ENCODE results near the gene APEH. TPM values are rescaled to one million over a fixed set of nuclear protein-coding genes. Genes with fewer than 3 reads are reported as not detected.

The APEH gene
- total RNA-seq, 1 experiment from 2014 or later: 236 TPM

DNA sequence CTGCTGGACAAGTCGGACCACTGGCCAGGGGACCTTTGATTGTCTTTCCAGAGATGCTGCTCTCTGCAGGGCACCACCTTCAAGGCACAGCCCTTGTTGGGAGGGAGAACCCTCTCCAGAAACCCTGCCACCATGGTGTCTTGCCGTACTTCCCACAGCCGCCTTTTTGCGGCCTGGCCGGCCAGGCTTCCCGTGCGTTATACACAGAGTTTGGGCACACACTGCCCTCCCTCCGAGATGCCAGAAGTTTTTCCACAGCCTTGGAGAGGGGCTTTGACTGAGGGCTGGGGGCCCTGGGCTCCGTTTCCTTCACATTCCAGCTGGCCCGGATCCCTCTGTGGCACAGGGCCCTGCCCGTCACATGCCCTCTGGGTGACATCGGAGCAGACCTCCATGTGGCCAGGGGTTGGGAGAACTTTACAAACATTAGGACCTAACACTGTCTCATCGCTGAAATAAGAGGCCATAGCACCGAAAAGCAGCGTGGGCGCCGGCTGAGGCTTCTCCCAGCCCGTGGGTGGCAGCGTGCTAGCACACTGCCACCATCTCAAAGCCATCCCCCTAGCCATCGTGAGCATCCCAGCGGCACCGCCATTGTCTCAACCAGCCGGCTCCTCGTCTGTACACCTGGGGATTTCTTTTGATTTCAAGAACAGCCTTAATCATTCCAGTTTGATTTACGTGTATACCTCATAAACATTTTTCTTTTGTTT is 6.3 kb upstream of the APEH start:
- Histone ChIP-seq H3K79me2 (ENCODE audit: low read length) (no peaks in the 10 kb centered on the region), H3K9ac (ENCODE audit: low read length) (peak overlapping the region; percentile 43), H3K4me3 (ENCODE audit: low read length) (peak overlapping the region; percentile 15; the same call in 1 of the 2 replicates), H4K20me1 (ENCODE audit: low read length) (no peaks in the 10 kb centered on the region), H3K27me3 (ENCODE audit: low read length) (no peaks in the 10 kb centered on the region), H3K27ac (ENCODE audit: low read length) (peak overlapping the region; percentile 90), H3K9me3 (ENCODE audit: low read length) (no peaks in the 10 kb centered on the region), H3K36me3 (ENCODE audit: low read depth, low read length) (no peaks in the 10 kb centered on the region), H3K9me2 (replicated peaks; ENCODE audit: low read length) (no peaks in the 10 kb centered on the region), H2AFZ (ENCODE audit: low read length) (0 out of 2 replicates have a peak overlapping the region, but pooled peaks have one; percentile 19), H3F3A (ENCODE audit: low read length, unreplicated experiment) (peaks cover 4% of the 10 kb centered on the region), H3K4me1 (ENCODE audit: insufficient read depth, low read length) (peaks cover 26% of the 10 kb centered on the region), H3K4me2 (ENCODE audit: low read length) (peak overlapping the region; percentile 75)
- ChIA-PET POLR2A (ENCODE audit: unreplicated experiment) (no interaction called here), CTCF (no interaction called here)
- TF ChIP-seq EZH2 (IDR thresholded peaks at IDR 0.05; ENCODE audit: low read length, unreplicated experiment) (no peak), EZH2phosphoT487 (IDR thresholded peaks at IDR 0.05; ENCODE audit: borderline replicate concordance, low read length) (no peak)
- TF ChIP-seq, protein P1, sequence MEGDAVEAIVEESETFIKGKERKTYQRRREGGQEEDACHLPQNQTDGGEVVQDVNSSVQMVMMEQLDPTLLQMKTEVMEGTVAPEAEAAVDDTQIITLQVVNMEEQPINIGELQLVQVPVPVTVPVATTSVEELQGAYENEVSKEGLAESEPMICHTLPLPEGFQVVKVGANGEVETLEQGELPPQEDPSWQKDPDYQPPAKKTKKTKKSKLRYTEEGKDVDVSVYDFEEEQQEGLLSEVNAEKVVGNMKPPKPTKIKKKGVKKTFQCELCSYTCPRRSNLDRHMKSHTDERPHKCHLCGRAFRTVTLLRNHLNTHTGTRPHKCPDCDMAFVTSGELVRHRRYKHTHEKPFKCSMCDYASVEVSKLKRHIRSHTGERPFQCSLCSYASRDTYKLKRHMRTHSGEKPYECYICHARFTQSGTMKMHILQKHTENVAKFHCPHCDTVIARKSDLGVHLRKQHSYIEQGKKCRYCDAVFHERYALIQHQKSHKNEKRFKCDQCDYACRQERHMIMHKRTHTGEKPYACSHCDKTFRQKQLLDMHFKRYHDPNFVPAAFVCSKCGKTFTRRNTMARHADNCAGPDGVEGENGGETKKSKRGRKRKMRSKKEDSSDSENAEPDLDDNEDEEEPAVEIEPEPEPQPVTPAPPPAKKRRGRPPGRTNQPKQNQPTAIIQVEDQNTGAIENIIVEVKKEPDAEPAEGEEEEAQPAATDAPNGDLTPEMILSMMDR (conservative IDR thresholded peaks at IDR 0.05; ENCODE audit: low read depth, low read length): no peak
- ATAC-seq (no peak), DNase-seq (no peak)
- no TSS peak for BruUV-seq (replicated peaks)
- intact Hi-C loops (cut with micrococcal nuclease): no loop called here

DNA sequence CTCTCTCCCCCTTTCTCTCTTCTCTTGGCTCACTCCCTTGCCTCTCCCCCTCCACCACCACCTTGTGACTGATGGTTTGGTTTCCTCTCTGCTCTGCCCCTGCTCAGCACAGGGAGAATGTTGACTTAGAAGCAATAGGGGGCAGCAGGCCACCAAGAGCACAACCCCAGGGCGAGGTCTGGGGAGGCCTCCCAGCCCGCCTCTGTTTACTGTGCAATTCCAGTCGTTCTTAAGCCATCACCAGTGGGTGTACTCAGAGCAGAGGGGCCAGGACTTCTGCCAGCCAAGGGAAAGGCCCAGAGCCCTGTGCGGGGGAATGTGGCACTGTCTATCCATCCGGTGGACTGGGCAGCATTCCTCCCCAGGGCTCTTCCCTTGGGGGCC is 5.7 kb upstream of the APEH start:
- H3K9ac ChIP-seq (ENCODE audit: low read length): peak overlapping the region; percentile 43
- no peaks in the 10 kb centered on the region for H3K9me3 ChIP-seq (ENCODE audit: low read length)
- no TSS peak for BruUV-seq (replicated peaks)
- intact Hi-C loops (cut with micrococcal nuclease): no loop called here
- ChIA-PET CTCF (interaction anchor here (1.6 kb wide), 1 partner anchor 129 kb away, joined by 14 read pairs; no protein-coding TSS in a partner anchor), POLR2A (ENCODE audit: unreplicated experiment) (interaction anchor here (0.5 kb wide), 1 partner anchor 71 kb away, joined by 8 read pairs; no protein-coding TSS in a partner anchor)
- DNase-seq: peak; percentile 56
- no peaks in the 10 kb centered on the region for H4K20me1 ChIP-seq (ENCODE audit: low read length)
- H3K79me2 ChIP-seq (ENCODE audit: low read length): peaks cover 4% of the 10 kb centered on the region
- peaks cover 30% of the 10 kb centered on the region for H3K4me1 ChIP-seq (ENCODE audit: insufficient read depth, low read length)
- H2AFZ ChIP-seq (ENCODE audit: low read length): 0 out of 2 replicates have a peak overlapping the region, but pooled peaks have one; percentile 19
- H3K36me3 ChIP-seq (ENCODE audit: low read depth, low read length): no peaks in the 10 kb centered on the region
- H3K4me3 ChIP-seq (ENCODE audit: low read length): peak overlapping the region; percentile 15; the same call in 1 of the 2 replicates
- peaks cover 4% of the 10 kb centered on the region for H3F3A ChIP-seq (ENCODE audit: low read length, unreplicated experiment)
- no peak for TF ChIP-seq EZH2 (IDR thresholded peaks at IDR 0.05; ENCODE audit: low read length, unreplicated experiment)
- no peak for TF ChIP-seq EZH2phosphoT487 (IDR thresholded peaks at IDR 0.05; ENCODE audit: borderline replicate concordance, low read length)
- TF ChIP-seq, protein P1 (conservative IDR thresholded peaks at IDR 0.05; ENCODE audit: low read depth, low read length): peak; percentile 43; the same call in 1 of the 2 replicates
- H3K27me3 ChIP-seq (ENCODE audit: low read length): no peaks in the 10 kb centered on the region
- H3K4me2 ChIP-seq (ENCODE audit: low read length): peak overlapping the region; percentile 75
- peak; percentile 61 for ATAC-seq
- no peaks in the 10 kb centered on the region for H3K9me2 ChIP-seq (replicated peaks; ENCODE audit: low read length)
- peak overlapping the region; percentile 90 for H3K27ac ChIP-seq (ENCODE audit: low read length)

DNA sequence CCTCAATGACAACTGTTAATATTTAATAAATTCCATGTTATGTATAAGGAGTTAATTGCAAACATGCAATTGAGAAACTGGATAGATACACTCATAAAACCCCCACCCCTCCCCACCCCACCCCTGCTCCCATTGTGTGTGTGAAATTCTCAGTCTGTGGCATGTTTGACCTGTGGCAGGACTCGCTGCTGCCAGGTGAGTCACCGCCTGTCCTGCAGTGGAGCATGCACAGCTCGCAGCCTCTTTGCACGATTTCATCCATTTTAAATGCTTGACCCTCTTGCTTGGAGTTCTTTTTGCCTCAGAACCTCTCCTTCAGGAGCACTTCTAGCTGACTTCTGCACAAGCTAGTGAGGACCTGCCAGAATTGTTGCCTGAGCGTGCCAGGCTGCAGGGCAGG is 5.3 kb upstream of the APEH start:
- no peaks in the 10 kb centered on the region for H3K9me3 ChIP-seq (ENCODE audit: low read length)
- H3K4me1 ChIP-seq (ENCODE audit: insufficient read depth, low read length): peaks cover 32% of the 10 kb centered on the region
- peaks cover 5% of the 10 kb centered on the region for H3K79me2 ChIP-seq (ENCODE audit: low read length)
- H3K27me3 ChIP-seq (ENCODE audit: low read length): no peaks in the 10 kb centered on the region
- H3F3A ChIP-seq (ENCODE audit: low read length, unreplicated experiment): peaks cover 4% of the 10 kb centered on the region
- peak overlapping the region; percentile 75 for H3K4me2 ChIP-seq (ENCODE audit: low read length)
- intact Hi-C loops (cut with micrococcal nuclease): no loop called here
- POLR2A ChIA-PET (ENCODE audit: unreplicated experiment): interaction anchor here (0.5 kb wide), 1 partner anchor 72 kb away, joined by 8 read pairs; no protein-coding TSS in a partner anchor
- ATAC-seq: peak; percentile 52
- BruUV-seq (replicated peaks): no TSS peak
- peak overlapping the region; percentile 90 for H3K27ac ChIP-seq (ENCODE audit: low read length)
- no peaks in the 10 kb centered on the region for H4K20me1 ChIP-seq (ENCODE audit: low read length)
- H3K36me3 ChIP-seq (ENCODE audit: low read depth, low read length): no peaks in the 10 kb centered on the region
- H2AFZ ChIP-seq (ENCODE audit: low read length): peak overlapping the region; percentile 55; the same call in 1 of the 2 replicates
- CTCF ChIA-PET: interaction anchor here (0.8 to 1.6 kb wide), 2 partner anchors 129 to 679 kb away, joined by 3 to 14 read pairs; no protein-coding TSS in a partner anchor
- DNase-seq: peak; percentile 81
- TF ChIP-seq EZH2 (IDR thresholded peaks at IDR 0.05; ENCODE audit: low read length, unreplicated experiment) (no peak), EZH2phosphoT487 (IDR thresholded peaks at IDR 0.05; ENCODE audit: borderline replicate concordance, low read length) (no peak)
- TF ChIP-seq, protein P1 (conservative IDR thresholded peaks at IDR 0.05; ENCODE audit: low read depth, low read length): no peak
- peak overlapping the region; percentile 26; the same call in 1 of the 2 replicates for H3K4me3 ChIP-seq (ENCODE audit: low read length)
- no peaks in the 10 kb centered on the region for H3K9me2 ChIP-seq (replicated peaks; ENCODE audit: low read length)
- peak overlapping the region; percentile 47 for H3K9ac ChIP-seq (ENCODE audit: low read length)
